K562 (cell line): ENCODE measurements around the gene UBR3. TPM values are rescaled to one million over a fixed set of nuclear protein-coding genes. Genes with fewer than 3 reads are reported as not detected.

Experiments
- ATAC-seq: fragments of 200-7000 bp; cut with Tn5 transposase; 3 replicates; pipeline ENCODE4 v1.9.1; 2020; ENCODE audit warnings: moderate library complexity
- BruUV-seq: library from RNA; stranded (reverse); fragments of 400-500 nt; replicated peaks from 2 replicates; lab custom pipeline; 2021; lab: Mats Ljungman, UMichigan
- CTCF ChIA-PET: fragments of 300-600 bp; formaldehyde crosslinking; extraction: SDS; loops from one replicate; lab custom pipeline; 2021; ENCODE audit warnings: low intra/inter-chr PET ratio; lab: Yijun Ruan, JAX
- POLR2A ChIA-PET: fragments of 300-600, 350-650 bp; sonication (Branson Sonifier 250); formaldehyde crosslinking; extraction: SDS; loops from one replicate; lab custom pipeline; 2021; ENCODE audit warnings: antibody characterized with exemption, inconsistent platforms; lab: Yijun Ruan, JAX
- DNase-seq, 4 experiments: peaks; one replicate each; pipeline versions ENCODE4 v3.0.0 to v3.0.0-alpha.2; 2011 to 2018; ENCODE audit warnings: low spot score in 3 of 4, mixed read lengths in 3 of 4; ENCODE audit errors: extremely low read depth in 1 of 4
- FAIRE-seq: peaks from 2 replicates; lab custom pipeline; 2011; peaks lifted over from hg19 to GRCh38; lab: Jason Lieb, UNC
- H2AFZ ChIP-seq: 2 replicates; pipeline ENCODE4 v1.6.0; 2011; ENCODE audit warnings: low read depth, low read length, control low read depth, inconsistent platforms
- H3K27ac ChIP-seq: fragments of 200-600 bp; 3 replicates; pipeline ENCODE4 v1.8.0; 2011; ENCODE audit warnings: low read depth, mild to moderate bottlenecking, control low read depth, inconsistent platforms, low read length, moderate library complexity, mixed read lengths; ENCODE audit errors: extremely low read depth
- H3K27me3 ChIP-seq, 2 experiments: fragments of 300-600 bp in 1 of 2; 2 replicates in 1 of 2; 3 replicates in 1 of 2; pipeline versions ENCODE4 v1.6.0 to v1.8.0; 2011; ENCODE audit warnings: inconsistent platforms in 2 of 2, low read length in 2 of 2, mild to moderate bottlenecking in 1 of 2, mixed read lengths in 1 of 2, moderate library complexity in 1 of 2; ENCODE audit not compliant: control insufficient read depth in 2 of 2, insufficient read depth in 2 of 2
- H3K36me3 ChIP-seq: fragments of 300-600 bp; 3 replicates; pipeline ENCODE4 v1.8.0; 2011; ENCODE audit warnings: mild to moderate bottlenecking, low read length, inconsistent platforms; ENCODE audit not compliant: control insufficient read depth, insufficient read depth
- H3K4me1 ChIP-seq, 2 experiments: fragments of 200-600 bp in 1 of 2; replicated peaks in 1 of 2; 2 replicates in 1 of 2; 3 replicates in 1 of 2; pipeline versions ENCODE4 v1.5.1 to v1.8.0; 2011; ENCODE audit warnings: inconsistent platforms in 2 of 2, low read length in 2 of 2, mild to moderate bottlenecking in 1 of 2, mixed read lengths in 1 of 2, moderate library complexity in 1 of 2; ENCODE audit not compliant: control insufficient read depth in 2 of 2, insufficient read depth in 2 of 2
- H3K4me2 ChIP-seq: 2 replicates; pipeline ENCODE4 v1.6.1; 2011; ENCODE audit warnings: low read length, control low read depth, inconsistent platforms, mixed read lengths; ENCODE audit not compliant: insufficient read depth
- H3K4me3 ChIP-seq: fragments of 200-600 bp; sonication (generic), shearing (Covaris generic); 2 replicates; pipeline ENCODE4 v1.5.1; 2016; ENCODE audit warnings: control low read depth, inconsistent platforms
- H3K79me2 ChIP-seq: fragments of 200-600 bp; 3 replicates; pipeline ENCODE4 v1.8.0; 2011; ENCODE audit warnings: low read length, inconsistent platforms; ENCODE audit not compliant: control insufficient read depth, insufficient read depth
- H3K9ac ChIP-seq, 2 experiments: 2 replicates each; pipeline versions ENCODE4 v1.6.0 to v1.6.1; 2011; ENCODE audit warnings: low read depth in 2 of 2, low read length in 2 of 2, control low read depth in 1 of 2, inconsistent platforms in 1 of 2, mild to moderate bottlenecking in 1 of 2, mixed read lengths in 1 of 2; ENCODE audit not compliant: insufficient read depth in 1 of 2
- H3K9me1 ChIP-seq: one replicate; pipeline ENCODE4 v1.6.0; 2011; ENCODE audit warnings: inconsistent platforms, mild to moderate bottlenecking, low read length, moderate library complexity; ENCODE audit not compliant: control insufficient read depth, insufficient read depth
- H3K9me3 ChIP-seq: replicated peaks from 2 replicates; pipeline ENCODE4 v1.5.1; 2011; ENCODE audit warnings: low read depth, low read length, inconsistent platforms; ENCODE audit not compliant: control insufficient read depth, insufficient read depth
- H4K20me1 ChIP-seq: replicated peaks from 2 replicates; pipeline ENCODE4 v1.6.1; 2011; ENCODE audit warnings: low read length, inconsistent platforms, mixed read lengths; ENCODE audit not compliant: control insufficient read depth, insufficient read depth
- CBFB ChIP-seq: sonication (generic); formaldehyde crosslinking; IDR thresholded peaks from 2 replicates; pipeline ENCODE4 v1.4.0; 2020; ENCODE audit warnings: mild to moderate bottlenecking, missing genetic modification reagents
- CTCFL ChIP-seq: IDR thresholded peaks from 2 replicates; pipeline ENCODE4 v1.6.1; 2011; ENCODE audit warnings: borderline replicate concordance, low read depth, mild to moderate bottlenecking, moderate library complexity, low read length; ENCODE audit not compliant: insufficient read depth, poor library complexity, severe bottlenecking
- E2F5 ChIP-seq: sonication (generic); formaldehyde crosslinking; IDR thresholded peaks from 2 replicates; pipeline ENCODE4 v1.8.0; 2022; ENCODE audit warnings: mild to moderate bottlenecking, missing genetic modification reagents
- HMGN3 ChIP-seq: IDR thresholded peaks from 2 replicates; pipeline ENCODE4 v1.6.1; 2011; ENCODE audit warnings: borderline replicate concordance, low read depth, mild to moderate bottlenecking, mixed read lengths, low read length; ENCODE audit not compliant: insufficient read length; ENCODE audit errors: extremely low read depth
- MBD2 ChIP-seq: sonication (generic); IDR thresholded peaks from 2 replicates; pipeline ENCODE4 v1.6.1; 2016; ENCODE audit warnings: low read depth, borderline replicate concordance
- MCM2 ChIP-seq: fragments of 450-650 bp; IDR thresholded peaks from 2 replicates; pipeline ENCODE4 v1.6.1; 2017; ENCODE audit warnings: low read depth, mild to moderate bottlenecking
- MITF ChIP-seq: IDR thresholded peaks from 2 replicates; pipeline ENCODE4 v1.6.1; 2014; ENCODE audit warnings: antibody characterized with exemption
- MYNN ChIP-seq, 2 experiments: sonication (generic); formaldehyde crosslinking in 1 of 2; IDR thresholded peaks; 2 replicates each; pipeline versions ENCODE4 v1.5.0 to v1.6.1; 2016 to 2020; ENCODE audit warnings: antibody characterized with exemption in 1 of 2, missing genetic modification reagents in 1 of 2
- RBM17 ChIP-seq: fragments of 200-400 bp; formaldehyde crosslinking; IDR thresholded peaks from 2 replicates; pipeline ENCODE4 v1.6.1; 2017; ENCODE audit warnings: low read depth, mild to moderate bottlenecking, low read length, borderline replicate concordance
- SLC30A9 ChIP-seq: fragments of 250-450 bp; sonication (Bioruptor Pico); IDR thresholded peaks from 2 replicates; pipeline ENCODE4 v1.8.0; 2022; ENCODE audit warnings: mild to moderate bottlenecking, moderate library complexity
- TEAD1 ChIP-seq, 2 experiments: fragments of 450-650 bp in 1 of 2; sonication (generic) in 1 of 2; formaldehyde crosslinking; IDR thresholded peaks; 2 replicates each; pipeline versions ENCODE4 v1.4.0 to v1.8.0; 2020 to 2022; ENCODE audit warnings: mild to moderate bottlenecking in 2 of 2, missing genetic modification reagents in 1 of 2
- WHSC1 ChIP-seq: IDR thresholded peaks from one replicate; pipeline ENCODE4 v1.6.1; 2012; ENCODE audit warnings: low read length, control low read depth, inconsistent platforms
- ZBTB7A ChIP-seq: IDR thresholded peaks from 2 replicates; pipeline ENCODE4 v1.6.1; 2011; ENCODE audit warnings: low read depth, mild to moderate bottlenecking, low read length, moderate library complexity, borderline replicate concordance; ENCODE audit not compliant: control insufficient read depth
- ZC3H4 ChIP-seq: sonication (generic); formaldehyde crosslinking; IDR thresholded peaks from 2 replicates; pipeline ENCODE4 v1.9.0; 2021; ENCODE audit warnings: missing genetic modification reagents, borderline replicate concordance
- ZC3H8 ChIP-seq: fragments of 450-650 bp; IDR thresholded peaks from 2 replicates; pipeline ENCODE4 v1.6.1; 2017
- ZNF561 ChIP-seq: fragments of 450-650 bp; formaldehyde crosslinking; conservative IDR thresholded peaks from 2 replicates; pipeline ENCODE4 v1.4.0; 2020; ENCODE audit warnings: mild to moderate bottlenecking, moderate library complexity
- WGBS: fragments of 100-300 bp; shearing (Covaris generic); methylation state at CpG from one replicate; pipeline ENCODE4 v1.1.6; 2016; ENCODE audit warnings: low coverage, mixed read lengths; ENCODE audit not compliant: insufficient coverage; ENCODE audit errors: missing lambda C conversion rate; 5-methylcytosine and 5-hydroxymethylcytosine counted together
- in situ Hi-C: fragments of 300-500 bp; cut with MboI; formaldehyde crosslinking; loops from 4 replicates; pipeline ENCODE4 v1.15.0; 2018; ENCODE audit warnings: inconsistent platforms, mixed read lengths
- intact Hi-C: fragments of 100-400 bp; cut with micrococcal nuclease; formaldehyde crosslinking; loops from 2 replicates; pipeline ENCODE4 v1.14.2; 2022
- polyA plus RNA-seq, 8 experiments: library from polyadenylated mRNA; depleted of rRNA in 4 of 8; stranded (reverse) in 5 of 8; unstranded in 3 of 8; fragments of >200 nt; fragmentation: Nextera tagmentation in 2 of 8; fragmentation: Illumina TruSeq in 1 of 8; extraction: Ambion mirVana in 2 of 8; extraction: Trizol in 1 of 8; gene quantifications; 2 replicates each; pipeline versions ENCODE4 v1.2.1 to v1.2.3, GENCODE V29; 2011 to 2014; ENCODE audit warnings: inconsistent platforms in 1 of 8, missing spikeins in 1 of 8
- total RNA-seq, 7 experiments: library from RNA; depleted of rRNA in 6 of 7; stranded (reverse); fragments of >200 nt in 6 of 7; fragmentation: Illumina TruSeq in 2 of 7; extraction: Trizol in 2 of 7; gene quantifications; 2 replicates each; pipeline versions ENCODE4 v1.2.1 to v1.2.3, GENCODE V29; 2011 to 2021; ENCODE audit warnings: low replicate concordance in 1 of 7

Gene UBR3
- total and polyA plus RNA-seq, 9 of the 15 experiments (the other 6 are each of a cell fraction or from before 2014, with no cell fraction given), result 14.4 to 63.5 (median 40.4) TPM

- POLR2A ChIA-PET, result interaction anchor here (0.8 to 2.2 kb wide), 8 partner anchors 8 to 33 kb away, joined by 3 to 9 read pairs (median 5); partner anchors contain the start of genes METTL5 and UBR3
- in situ Hi-C loops, result no loop called here
- no TSS peak for BruUV-seq
These were observed 17.8 kb downstream of the UBR3 start for GRCh38 chr2:169845016-169845415.

More at GRCh38 chr2:169845016-169845415, 17.8 kb downstream of the UBR3 start:
- 94% methylated on average over 2 of the region's 2 CpGs for WGBS
- no peak for DNase-seq
- TF ChIP-seq ZC3H8 (no peak), CTCFL (no peak), ZBTB7A (no peak), TEAD1 (CRISPR knock-in tag; IDR thresholded peaks at IDR 0.05) (no peak), MCM2 (no peak), WHSC1 (no peak), CBFB (CRISPR knock-in tag) (no peak), ZNF561 (CRISPR knock-in tag) (no peak), HMGN3 (no peak), SLC30A9 (CRISPR knock-in tag) (no peak), ZC3H4 (CRISPR knock-in tag) (no peak), MYNN (IDR thresholded peaks at IDR 0.05) (no peak), MYNN (CRISPR knock-in tag; IDR thresholded peaks at IDR 0.05) (no peak), MBD2 (no peak), E2F5 (CRISPR knock-in tag) (no peak), RBM17 (no peak), MITF (no peak)
- Histone ChIP-seq H3K27me3 (no peaks in the 10 kb centered on the region), H3K9me1 (no peaks in the 10 kb centered on the region), H3K9me3 (no peaks in the 10 kb centered on the region), H3K79me2 (peaks cover 91% of the 10 kb centered on the region), H2AFZ (no peak overlapping the region), H3K9ac (no peak overlapping the region), H4K20me1 (no peaks in the 10 kb centered on the region), H3K36me3 (peaks cover 21% of the 10 kb centered on the region), H3K4me3 (no peak overlapping the region), H3K27ac (no peak overlapping the region), H3K4me2 (no peak overlapping the region), H3K4me1 (peaks cover 16% of the 10 kb centered on the region in 2 experiments)
- intact Hi-C loops, result no loop called here
- no peak for FAIRE-seq
- no peak for ATAC-seq
- CTCF ChIA-PET, result no interaction called here
